Spleen (tissue), 11 donors: Measurements from ENCODE around the gene PITPNM1. TPM values are rescaled to one million over a fixed set of nuclear protein-coding genes. Genes with fewer than 3 reads are reported as not detected.

Source experiments
- DNase-seq: peaks from one replicate; pipeline ENCODE4 v3.0.0-alpha.2; 2020
- H3K27ac ChIP-seq, 8 donors: fragments of 200-600 bp; sonication (generic) in 7 of 8; 1 replicate in 4 of 8; 2 replicates in 4 of 8; pipeline versions ENCODE4 v1.5.0 to v1.8.0; 2016 to 2021; ENCODE audit warnings: inconsistent platforms in 4 of 8, mild to moderate bottlenecking in 4 of 8, moderate library complexity in 1 of 8
- H3K27me3 ChIP-seq, 7 donors: fragments of 200-600 bp; sonication (generic) in 6 of 7; replicated peaks in 1 of 7; 1 replicate in 4 of 7; 2 replicates in 3 of 7; pipeline versions ENCODE4 v1.5.0 to v1.8.0; 2016 to 2021; ENCODE audit warnings: inconsistent platforms in 3 of 7, mild to moderate bottlenecking in 1 of 7
- H3K36me3 ChIP-seq, 6 donors: fragments of 200-600 bp; sonication (generic) in 5 of 6; 1 replicate in 4 of 6; 2 replicates in 2 of 6; pipeline versions ENCODE4 v1.5.0 to v1.8.0; 2016 to 2021; ENCODE audit warnings: inconsistent platforms in 2 of 6
- H3K4me1 ChIP-seq, 6 donors: fragments of 200-600 bp; sonication (generic) in 5 of 6; 1 replicate in 3 of 6; 2 replicates in 3 of 6; pipeline versions ENCODE4 v1.5.0 to v1.8.0; 2016 to 2021; ENCODE audit warnings: inconsistent platforms in 3 of 6
- H3K4me3 ChIP-seq, 8 donors: fragments of 200-600 bp; sonication (generic) in 7 of 8; 1 replicate in 4 of 8; 2 replicates in 4 of 8; pipeline versions ENCODE4 v1.5.0 to v1.8.0; 2016 to 2021; ENCODE audit warnings: inconsistent platforms in 4 of 8, mild to moderate bottlenecking in 4 of 8, moderate library complexity in 2 of 8
- H3K9me3 ChIP-seq, 8 donors: fragments of 200-600 bp; sonication (generic) in 7 of 8; 1 replicate in 4 of 8; 2 replicates in 4 of 8; pipeline versions ENCODE4 v1.5.0 to v1.8.0; 2016 to 2021; ENCODE audit warnings: inconsistent platforms in 4 of 8
- POLR2A ChIP-seq, 3 donors: fragments of 450-650 bp; IDR thresholded peaks; one replicate each; pipeline ENCODE4 v1.5.1; 2017; ENCODE audit warnings: antibody characterized with exemption in 3 of 3, mild to moderate bottlenecking in 1 of 3
- POLR2AphosphoS5 ChIP-seq, 3 donors: sonication (generic); formaldehyde crosslinking; IDR thresholded peaks; one replicate each; pipeline ENCODE4 v1.5.1; 2017; ENCODE audit warnings: antibody characterized with exemption in 3 of 3
- WGBS, 5 donors: extraction: QIAGEN DNeasy Blood & Tissue Kit in 3 of 5; methylation state at CpG; one replicate each; pipeline versions ENCODE4 v1.1.5 to v1.1.7; 2013 to 2018; 5-methylcytosine and 5-hydroxymethylcytosine counted together
- intact Hi-C: fragments of 100-400 bp; cut with DNase I; formaldehyde crosslinking; loops from one replicate; pipeline ENCODE4 v1.15.0; 2023; ENCODE audit warnings: low total_unique reads
- polyA plus RNA-seq, 3 donors: library from polyadenylated mRNA; stranded (reverse); fragments of 200-250 nt; gene quantifications; one replicate each; pipeline ENCODE4 v1.2.1, GENCODE V29; 2013
- total RNA-seq, 7 donors: library from RNA; depleted of rRNA in 3 of 7; stranded (reverse); fragments of >200 nt in 3 of 7; fragmentation: NEBNext Ultra II Directional in 4 of 7; extraction: Animal tissue kit (Norgen Biotek cat#: 25700) in 4 of 7; gene quantifications; one replicate each; pipeline versions ENCODE4 v1.1.0 to v1.2.1, GENCODE V29; 2016 to 2021
- TF ChIP-seq, protein P1 (sequence below), 11 experiments: fragments of 200-600 bp in 7 of 11; fragments of 450-650 bp in 4 of 11; sonication (generic) in 4 of 11; IDR thresholded peaks in 8 of 11; conservative IDR thresholded peaks in 3 of 11; 1 replicate in 7 of 11; 2 replicates in 4 of 11; pipeline versions ENCODE4 v1.4.0 to v1.8.0; 2016 to 2021; ENCODE audit warnings: antibody characterized with exemption in 11 of 11, inconsistent platforms in 4 of 11, mild to moderate bottlenecking in 1 of 11
- donor health status: healthy with polysubstance abuse.
- donor health status: DM: no; HTN: no; CAD: no; lungs with moderate emphysema.
- donor health status: DM: no; HTN: no; CAD: no.
- donor health status: Bipolar disorder and iron deficiency.
- donor health status: healthy.
- donor health status: DM: no; HTN: no; CAD: no.
- donor health status: DM: yes; HTN: yes; CAD: no.

The PITPNM1 gene
- total and polyA plus RNA-seq, 10 donors: 17.8 to 86.9 (median 64.9) TPM

DNA sequence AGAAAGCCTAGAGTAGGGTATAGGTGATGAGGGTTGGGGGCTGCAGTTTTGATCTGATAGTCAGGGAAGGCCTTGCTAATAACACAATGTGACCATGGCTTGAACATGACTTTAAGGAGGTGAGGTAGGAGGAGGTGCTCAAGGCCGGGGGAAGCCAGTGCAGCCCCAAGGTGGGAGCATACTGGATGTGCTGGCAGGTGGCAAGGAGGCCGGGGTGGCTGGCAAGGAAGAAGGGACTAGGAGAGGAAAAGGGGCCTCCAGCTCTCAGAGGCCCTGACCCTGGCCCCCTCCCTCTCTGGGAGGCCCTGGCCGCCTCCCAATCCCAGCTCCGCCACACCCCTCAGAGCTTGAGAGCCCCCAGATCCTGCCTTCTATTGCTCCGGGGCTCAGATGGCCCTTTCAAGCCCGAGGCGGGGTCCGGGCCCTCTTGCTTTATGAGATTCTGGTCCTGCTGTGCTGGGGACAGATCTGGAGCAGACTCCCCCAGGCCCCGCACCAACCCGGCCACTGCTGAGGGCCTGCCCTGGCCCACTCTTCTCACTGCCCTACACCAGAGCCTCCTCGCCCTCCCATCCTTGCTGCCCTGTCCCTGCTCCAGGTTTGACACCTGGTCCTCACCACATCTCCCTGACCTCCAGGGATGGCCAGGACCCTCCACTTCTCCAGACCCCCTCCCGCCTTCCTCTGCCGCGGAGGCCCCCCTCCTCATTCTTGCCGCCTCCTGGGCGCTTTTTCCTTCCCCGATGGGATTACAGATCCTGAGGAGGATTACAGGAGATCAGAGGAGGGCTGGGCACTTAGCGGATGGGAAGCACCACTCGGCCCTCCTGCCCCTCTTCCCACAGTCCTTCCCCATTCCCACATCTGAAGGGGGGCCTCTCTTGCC is 1.8 kb downstream of the PITPNM1 start:
- DNase-seq: no peak
- intact Hi-C loops: no loop called here
- Histone ChIP-seq H3K36me3 (peaks cover 0 to 62% (median 29%) of the 10 kb centered on the region in 6 donors), H3K4me3 (peak overlapping the region; percentile 67 to 97 (median 87)), H3K9me3 (no peaks in the 10 kb centered on the region), H3K4me1 (peaks cover 27 to 77% (median 55%) of the 10 kb centered on the region in 6 donors), H3K27ac (peak overlapping the region in 3 of 8 donors; percentile 98 to 99 (median 99)), H3K27me3 (peaks cover 0 to 23% (median 0%) of the 10 kb centered on the region in 7 donors)
- WGBS, 5 donors: 81 to 85% (median 83%) methylated on average over 17 to 19 of the region's 19 CpGs
- TF ChIP-seq, protein P1, sequence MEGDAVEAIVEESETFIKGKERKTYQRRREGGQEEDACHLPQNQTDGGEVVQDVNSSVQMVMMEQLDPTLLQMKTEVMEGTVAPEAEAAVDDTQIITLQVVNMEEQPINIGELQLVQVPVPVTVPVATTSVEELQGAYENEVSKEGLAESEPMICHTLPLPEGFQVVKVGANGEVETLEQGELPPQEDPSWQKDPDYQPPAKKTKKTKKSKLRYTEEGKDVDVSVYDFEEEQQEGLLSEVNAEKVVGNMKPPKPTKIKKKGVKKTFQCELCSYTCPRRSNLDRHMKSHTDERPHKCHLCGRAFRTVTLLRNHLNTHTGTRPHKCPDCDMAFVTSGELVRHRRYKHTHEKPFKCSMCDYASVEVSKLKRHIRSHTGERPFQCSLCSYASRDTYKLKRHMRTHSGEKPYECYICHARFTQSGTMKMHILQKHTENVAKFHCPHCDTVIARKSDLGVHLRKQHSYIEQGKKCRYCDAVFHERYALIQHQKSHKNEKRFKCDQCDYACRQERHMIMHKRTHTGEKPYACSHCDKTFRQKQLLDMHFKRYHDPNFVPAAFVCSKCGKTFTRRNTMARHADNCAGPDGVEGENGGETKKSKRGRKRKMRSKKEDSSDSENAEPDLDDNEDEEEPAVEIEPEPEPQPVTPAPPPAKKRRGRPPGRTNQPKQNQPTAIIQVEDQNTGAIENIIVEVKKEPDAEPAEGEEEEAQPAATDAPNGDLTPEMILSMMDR (IDR thresholded peaks at IDR 0.05 in 8 of 11, conservative IDR thresholded peaks at IDR 0.05 in 3 of 11): no peak
- TF ChIP-seq POLR2A (IDR thresholded peaks at IDR 0.05): no peak
- TF ChIP-seq POLR2AphosphoS5 (IDR thresholded peaks at IDR 0.05): no peak

DNA sequence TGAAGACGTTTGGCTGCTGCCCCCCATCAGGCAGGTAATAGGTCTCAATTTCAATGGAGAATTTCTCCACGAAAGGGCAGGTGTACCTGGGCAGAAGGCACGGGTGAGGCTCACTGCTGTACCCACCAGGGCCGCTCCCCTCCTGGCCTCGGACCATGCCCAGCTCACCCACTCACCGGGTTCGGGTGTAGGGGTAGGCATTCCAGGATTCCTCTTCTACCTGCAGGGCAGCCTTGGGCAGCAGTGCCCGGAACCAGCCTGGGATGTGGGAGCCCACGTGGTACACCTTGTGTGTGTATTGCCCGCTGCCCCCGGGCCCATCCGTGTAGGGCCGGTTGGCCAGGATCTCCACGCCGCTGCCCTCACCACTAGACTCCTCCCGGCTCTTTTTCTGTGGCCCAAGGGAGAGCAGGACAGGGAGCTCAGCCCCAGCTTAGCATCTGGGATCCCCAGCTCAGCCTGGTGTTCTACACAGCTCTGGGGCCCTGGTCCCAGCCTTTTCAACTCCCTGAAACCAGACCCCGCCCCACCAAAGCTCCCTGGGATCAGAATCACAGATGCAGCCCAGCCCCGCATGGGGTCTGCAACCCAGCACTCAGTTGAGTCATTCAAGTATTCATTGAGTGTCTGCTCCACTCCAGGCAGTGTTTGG is 2.7 kb downstream of the PITPNM1 start:
- intact Hi-C loops: no loop called here
- Histone ChIP-seq H3K9me3 (no peaks in the 10 kb centered on the region), H3K4me1 (peaks cover 27 to 71% (median 51%) of the 10 kb centered on the region in 6 donors), H3K36me3 (peaks cover 0 to 71% (median 38%) of the 10 kb centered on the region in 6 donors), H3K27ac (no peak overlapping the region), H3K4me3 (no peak overlapping the region), H3K27me3 (peaks cover 0 to 23% (median 0%) of the 10 kb centered on the region in 7 donors)
- 87 to 96% (median 96%) methylated on average over 9 to 18 of the region's 18 CpGs for WGBS, 5 donors
- no peak for DNase-seq
- TF ChIP-seq POLR2A (IDR thresholded peaks at IDR 0.05) (no peak), POLR2AphosphoS5 (IDR thresholded peaks at IDR 0.05) (no peak)
- TF ChIP-seq, protein P1 (IDR thresholded peaks at IDR 0.05 in 8 of 11, conservative IDR thresholded peaks at IDR 0.05 in 3 of 11): no peak

DNA sequence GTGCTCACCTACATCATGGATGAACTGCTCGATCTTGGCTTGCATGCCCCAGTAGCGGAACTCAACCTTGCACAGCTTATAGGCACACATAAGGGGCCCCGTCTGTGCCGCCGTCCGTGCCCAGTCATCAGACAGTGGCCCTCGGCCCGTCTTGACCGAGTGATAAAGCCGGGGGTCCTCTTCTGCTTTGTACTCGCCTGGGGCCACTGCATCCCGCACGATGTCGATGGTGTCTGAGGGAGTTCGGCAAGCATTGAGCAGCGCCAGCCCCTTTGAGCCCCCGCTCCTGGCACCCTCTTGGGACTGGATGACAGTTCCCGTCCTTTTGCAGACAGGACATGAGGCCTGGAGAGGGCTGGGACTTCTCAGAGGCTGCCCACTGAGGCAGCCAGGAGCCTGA is 3.3 kb downstream of the PITPNM1 start:
- Histone ChIP-seq H3K36me3 (peaks cover 0 to 74% (median 44%) of the 10 kb centered on the region in 6 donors), H3K4me3 (no peak overlapping the region), H3K27ac (no peak overlapping the region), H3K9me3 (no peaks in the 10 kb centered on the region), H3K27me3 (peaks cover 0 to 23% (median 0%) of the 10 kb centered on the region in 7 donors), H3K4me1 (peaks cover 21 to 65% (median 45%) of the 10 kb centered on the region in 6 donors)
- intact Hi-C loops: no loop called here
- WGBS, 5 donors: 95 to 99% (median 96%) methylated on average over 18 of the region's 18 CpGs
- no peak for DNase-seq
- TF ChIP-seq POLR2AphosphoS5 (IDR thresholded peaks at IDR 0.05) (peak in 1 of 3 donors; percentile 29), POLR2A (IDR thresholded peaks at IDR 0.05) (no peak)
- TF ChIP-seq, protein P1 (IDR thresholded peaks at IDR 0.05 in 8 of 11, conservative IDR thresholded peaks at IDR 0.05 in 3 of 11): no peak
